ENCODE data around the gene TMCO1. TPM values are rescaled to one million over a fixed set of nuclear protein-coding genes. Genes with fewer than 3 reads are reported as not detected.

TMCO1 gene
- total RNA-seq, result 10 to 100 TPM; 31.4 to 53.8 (median 46.0) TPM

- WGBS, result 1% methylated on average over 31 of the region's 56 CpGs
Measured at GRCh38 chr1:165768513-165769394, at the start of gene TMCO1. Gene TMCO1 (minus strand): TSS chr1:165768868. CDS start chr1:165768751, 117 bp downstream.

GRCh38 chr1:165816826-165817497, 48.3 kb upstream of the TMCO1 start:
- 87% methylated on average over 13 of the region's 13 CpGs for whole genome bisulfite sequencing
- H3K4me1 ChIP-seq, result no peaks in the 10 kb centered on the region
- no peaks in the 10 kb centered on the region for H3K27me3 ChIP-seq
- no peak for DNase-seq (ENCODE audit: low spot score in 2 of 2)
- H3K4me3 ChIP-seq, result no peak overlapping the region
- no peaks in the 10 kb centered on the region for H3K36me3 ChIP-seq
- no peak for TF ChIP-seq POLR2AphosphoS5 (IDR thresholded peaks at IDR 0.05)
- TF ChIP-seq CTCF (IDR thresholded peaks at IDR 0.05), result no peak
- TF ChIP-seq EP300 (IDR thresholded peaks at IDR 0.05), result no peak
- TF ChIP-seq POLR2A (IDR thresholded peaks at IDR 0.05), result no peak
- no peak overlapping the region for H3K27ac ChIP-seq
- no peaks in the 10 kb centered on the region for H3K9me3 ChIP-seq

More at GRCh38 chr1:165768513-165769394, at the start of gene TMCO1:
- peak; percentile 97 to 98 for DNase-seq (ENCODE audit: low spot score in 2 of 2)
- H3K4me1 ChIP-seq, result peaks cover 39% of the 10 kb centered on the region
- H3K27me3 ChIP-seq, result no peaks in the 10 kb centered on the region
- peak in 2 of 3 donors; percentile 80 to 94 for TF ChIP-seq POLR2AphosphoS5 (IDR thresholded peaks at IDR 0.05)
- TF ChIP-seq POLR2A (IDR thresholded peaks at IDR 0.05), result peak in 1 of 2 donors; percentile 68
- no peak for TF ChIP-seq CTCF (IDR thresholded peaks at IDR 0.05)
- H3K9me3 ChIP-seq, result no peaks in the 10 kb centered on the region
- H3K27ac ChIP-seq, result peak within 1 kb of the TSS; percentile 90
- H3K4me3 ChIP-seq, result peak within 1 kb of the TSS; percentile 70
- H3K36me3 ChIP-seq, result peaks cover 27% of the 10 kb centered on the region

GRCh38 chr1:165816157-165816556, 47.5 kb upstream of the TMCO1 start:
- no peaks in the 10 kb centered on the region for H3K36me3 ChIP-seq
- H3K9me3 ChIP-seq, result no peaks in the 10 kb centered on the region
- no peak overlapping the region for H3K27ac ChIP-seq
- no peak overlapping the region for H3K4me3 ChIP-seq
- 57% methylated on average over 3 of the region's 3 CpGs for whole genome bisulfite sequencing
- H3K27me3 ChIP-seq, result no peaks in the 10 kb centered on the region
- DNase-seq (ENCODE audit: low spot score in 2 of 2), result no peak
- TF ChIP-seq EP300 (IDR thresholded peaks at IDR 0.05), result no peak
- TF ChIP-seq POLR2A (IDR thresholded peaks at IDR 0.05), result no peak
- no peak for TF ChIP-seq POLR2AphosphoS5 (IDR thresholded peaks at IDR 0.05)
- no peak for TF ChIP-seq CTCF (IDR thresholded peaks at IDR 0.05)
- H3K4me1 ChIP-seq, result no peaks in the 10 kb centered on the region

GRCh38 chr1:165815725-165816124, 47.1 kb upstream of the TMCO1 start:
- WGBS, result 40% methylated on average over 3 of the region's 3 CpGs

More at GRCh38 chr1:165815725-165816124, 47.1 kb upstream of the TMCO1 start:
- Histone ChIP-seq H3K9me3 (no peaks in the 10 kb centered on the region), H3K36me3 (no peaks in the 10 kb centered on the region), H3K4me1 (no peaks in the 10 kb centered on the region), H3K27ac (no peak overlapping the region), H3K4me3 (no peak overlapping the region), H3K27me3 (no peaks in the 10 kb centered on the region)
- TF ChIP-seq EP300 (IDR thresholded peaks at IDR 0.05), result no peak
- no peak for TF ChIP-seq CTCF (IDR thresholded peaks at IDR 0.05)
- no peak for TF ChIP-seq POLR2AphosphoS5 (IDR thresholded peaks at IDR 0.05)
- TF ChIP-seq POLR2A (IDR thresholded peaks at IDR 0.05), result no peak
- no peak for DNase-seq (ENCODE audit: low spot score in 2 of 2)

Measured in suprapubic skin (tissue), 4 donors.